MM.1S (cell line): ENCODE measurements around the gene SULT1C3.
"Not testable (repeated sequence)": the region's sequence is repeated elsewhere in the genome, so short reads cannot be mapped to it uniquely, and the experiment has no call there.

ENCODE experiments used
- DNase-seq: peaks from one replicate; pipeline ENCODE4 v3.0.0-alpha.2; 2015
- H2AFZ ChIP-seq: fragments of 300-600 bp; sonication (generic); 2 replicates; pipeline ENCODE4 v1.6.0; 2016; ENCODE audit warnings: antibody characterized with exemption, low read length
- H3F3A ChIP-seq: fragments of 300-600 bp; sonication (generic); 2 replicates; pipeline ENCODE4 v1.6.1; 2016; ENCODE audit warnings: mild to moderate bottlenecking, antibody characterized with exemption, low read length, moderate library complexity, mixed read lengths; ENCODE audit not compliant: insufficient read depth
- H3K27ac ChIP-seq: fragments of 300-600 bp; sonication (generic); 2 replicates; pipeline ENCODE4 v1.5.1; 2016; ENCODE audit warnings: mild to moderate bottlenecking, low read length
- H3K27me3 ChIP-seq: fragments of 300-600 bp; sonication (generic); replicated peaks from 2 replicates; pipeline ENCODE4 v1.6.0; 2016; ENCODE audit warnings: low read length; ENCODE audit not compliant: insufficient read depth
- H3K36me3 ChIP-seq: fragments of 300-600 bp; sonication (generic); replicated peaks from 2 replicates; pipeline ENCODE4 v1.6.1; 2016; ENCODE audit warnings: mild to moderate bottlenecking, low read length, mixed read lengths; ENCODE audit not compliant: insufficient read depth
- H3K4me1 ChIP-seq: fragments of 300-600 bp; sonication (generic); 2 replicates; pipeline ENCODE4 v1.6.1; 2016; ENCODE audit warnings: low read length, mixed read lengths
- H3K4me2 ChIP-seq: fragments of 300-600 bp; sonication (generic); 2 replicates; pipeline ENCODE4 v1.6.0; 2016; ENCODE audit warnings: low read depth, low read length
- H3K4me3 ChIP-seq: fragments of 300-600 bp; sonication (generic); 2 replicates; pipeline ENCODE4 v1.5.1; 2016; ENCODE audit warnings: low read length, mixed read lengths
- H3K79me2 ChIP-seq: fragments of 300-600 bp; sonication (generic); 2 replicates; pipeline ENCODE4 v1.6.1; 2016; ENCODE audit warnings: mixed run types, low read length, mixed read lengths
- H3K9ac ChIP-seq: fragments of 300-600 bp; sonication (generic); 2 replicates; pipeline ENCODE4 v1.6.1; 2016; ENCODE audit warnings: low read length, mixed read lengths
- H3K9me2 ChIP-seq: fragments of 300-600 bp; sonication (generic); replicated peaks from 2 replicates; pipeline ENCODE4 v1.6.1; 2016; ENCODE audit warnings: mild to moderate bottlenecking, low read length, mixed read lengths; ENCODE audit not compliant: insufficient read depth
- H3K9me3 ChIP-seq: fragments of 300-600 bp; sonication (generic); replicated peaks from 2 replicates; pipeline ENCODE4 v1.6.1; 2016; ENCODE audit warnings: mild to moderate bottlenecking, low read length, mixed read lengths; ENCODE audit not compliant: insufficient read depth
- H4K20me1 ChIP-seq: fragments of 300-600 bp; sonication (generic); 2 replicates; pipeline ENCODE4 v1.6.1; 2016; ENCODE audit warnings: mild to moderate bottlenecking, low read length, moderate library complexity, mixed read lengths; ENCODE audit not compliant: insufficient read depth
- CTCF ChIP-seq: fragments of 300-600 bp; sonication (generic); IDR thresholded peaks from 2 replicates; pipeline ENCODE4 v1.5.1; 2016; ENCODE audit warnings: antibody characterized with exemption, low read length, mixed read lengths
- EZH2 ChIP-seq: fragments of 300-600 bp; sonication (generic); optimal IDR thresholded peaks from 2 replicates; pipeline ENCODE3; 2017; ENCODE audit warnings: low read depth, mild to moderate bottlenecking, antibody characterized with exemption, low read length, mixed read lengths
- EZH2phosphoT487 ChIP-seq: fragments of 300-600 bp; sonication (generic); IDR thresholded peaks from 2 replicates; pipeline ENCODE4 v1.6.1; 2018; ENCODE audit warnings: antibody characterized with exemption, low read length

Gene SULT1C3

GRCh38 chr2:108278631-108279030 lies 38.9 kb downstream of the SULT1C3 start:
- H3K9ac ChIP-seq, result no peak overlapping the region
- H4K20me1 ChIP-seq, result no peaks in the 10 kb centered on the region
- no peak overlapping the region for H3K4me3 ChIP-seq
- H2AFZ ChIP-seq, result no peak overlapping the region
- H3K9me3 ChIP-seq, result no peaks in the 10 kb centered on the region
- TF ChIP-seq EZH2 (no peak), EZH2phosphoT487 (no peak), CTCF (no peak)
- H3K4me1 ChIP-seq, result no peaks in the 10 kb centered on the region
- H3K27ac ChIP-seq, result no peak overlapping the region
- DNase-seq, result no peak
- no peaks in the 10 kb centered on the region for H3K79me2 ChIP-seq
- H3F3A ChIP-seq, result no peaks in the 10 kb centered on the region
- H3K27me3 ChIP-seq, result no peaks in the 10 kb centered on the region
- no peaks in the 10 kb centered on the region for H3K36me3 ChIP-seq
- H3K4me2 ChIP-seq, result no peak overlapping the region
- no peaks in the 10 kb centered on the region for H3K9me2 ChIP-seq

- Histone ChIP-seq H2AFZ (no peak overlapping the region), H3K27ac (no peak overlapping the region), H3K4me2 (no peak overlapping the region), H3K9me3 (no peaks in the 10 kb centered on the region), H3K9ac (no peak overlapping the region), H3K27me3 (no peaks in the 10 kb centered on the region), H3K4me1 (no peaks in the 10 kb centered on the region), H3F3A (no peaks in the 10 kb centered on the region), H3K9me2 (no peaks in the 10 kb centered on the region), H3K4me3 (no peak overlapping the region), H3K36me3 (no peaks in the 10 kb centered on the region), H4K20me1 (no peaks in the 10 kb centered on the region), H3K79me2 (no peaks in the 10 kb centered on the region)
- TF ChIP-seq EZH2phosphoT487 (no peak), EZH2 (no peak), CTCF (no peak)
- no peak for DNase-seq
These were observed 39.7 kb downstream of the SULT1C3 start for GRCh38 chr2:108279468-108279867.

GRCh38 chr2:108280466-108280865 lies 40.7 kb downstream of the SULT1C3 start:
- no peaks in the 10 kb centered on the region for H4K20me1 ChIP-seq
- no peak overlapping the region for H3K4me2 ChIP-seq
- TF ChIP-seq CTCF, result no peak
- TF ChIP-seq EZH2phosphoT487, result no peak
- TF ChIP-seq EZH2, result no peak
- H3K27me3 ChIP-seq, result no peaks in the 10 kb centered on the region
- no peak for DNase-seq
- no peak overlapping the region for H3K27ac ChIP-seq
- H2AFZ ChIP-seq, result no peak overlapping the region
- no peaks in the 10 kb centered on the region for H3K9me2 ChIP-seq
- no peak overlapping the region for H3K9ac ChIP-seq
- no peaks in the 10 kb centered on the region for H3K36me3 ChIP-seq
- no peaks in the 10 kb centered on the region for H3F3A ChIP-seq
- no peaks in the 10 kb centered on the region for H3K79me2 ChIP-seq
- H3K9me3 ChIP-seq, result no peaks in the 10 kb centered on the region
- H3K4me3 ChIP-seq, result no peak overlapping the region
- no peaks in the 10 kb centered on the region for H3K4me1 ChIP-seq

GRCh38 chr2:108284566-108284965 lies 44.8 kb downstream of the SULT1C3 start:
- not testable (repeated sequence) for H3K27ac ChIP-seq, H3F3A ChIP-seq, H3K9ac ChIP-seq, H3K79me2 ChIP-seq, H3K9me2 ChIP-seq, H3K9me3 ChIP-seq, H3K36me3 ChIP-seq, H3K4me3 ChIP-seq, H2AFZ ChIP-seq, H4K20me1 ChIP-seq, DNase-seq, H3K4me2 ChIP-seq, H3K4me1 ChIP-seq, H3K27me3 ChIP-seq
